K562 (cell line): Measurements from ENCODE around the gene SH3BP5L. TPM values are rescaled to one million over a fixed set of nuclear protein-coding genes. Genes with fewer than 3 reads are reported as not detected.
A peak's percentile ranks its signal among the peaks of the same experiment; 100 is the strongest.

ENCODE experiments used
- ARHGAP35 ChIP-seq: fragments of 450-650 bp; IDR thresholded peaks from 2 replicates; pipeline ENCODE4 v1.6.1; 2018; ENCODE audit not compliant: partially characterized antibody
- ARID2 ChIP-seq: fragments of 450-650 bp; IDR thresholded peaks from 2 replicates; pipeline ENCODE4 v1.6.1; 2017; ENCODE audit warnings: antibody characterized with exemption, mild to moderate bottlenecking
- DPF2 ChIP-seq: fragments of 450-650 bp; IDR thresholded peaks from 2 replicates; pipeline ENCODE4 v1.6.1; 2016
- FOXK2 ChIP-seq, 2 experiments: fragments of 450-650 bp; IDR thresholded peaks in 1 of 2; conservative IDR thresholded peaks in 1 of 2; 2 replicates each; pipeline ENCODE4 v1.6.1; 2016; ENCODE audit warnings: low read depth in 2 of 2, mild to moderate bottlenecking in 1 of 2
- GABPB2 ChIP-seq: fragments of 250-450 bp; sonication (Bioruptor Pico); conservative IDR thresholded peaks from 2 replicates; pipeline ENCODE4 v1.5.1; 2021; ENCODE audit warnings: mild to moderate bottlenecking
- HDAC1 ChIP-seq, 2 experiments: fragments of 450-650 bp; IDR thresholded peaks; 2 replicates each; pipeline ENCODE4 v1.6.1; 2016 to 2017; ENCODE audit warnings: inconsistent platforms in 1 of 2, mild to moderate bottlenecking in 1 of 2, moderate library complexity in 1 of 2
- HLTF ChIP-seq: fragments of 450-650 bp; IDR thresholded peaks from 2 replicates; pipeline ENCODE4 v1.6.1; 2016
- MTF1 ChIP-seq: fragments of 250-450 bp; sonication (Bioruptor Pico); IDR thresholded peaks from 2 replicates; pipeline ENCODE4 v1.9.0; 2021; ENCODE audit warnings: moderate library complexity, mild to moderate bottlenecking, inconsistent platforms, borderline replicate concordance
- PYGO2 ChIP-seq: fragments of 450-650 bp; IDR thresholded peaks from 2 replicates; pipeline ENCODE4 v1.6.1; 2016; ENCODE audit warnings: mild to moderate bottlenecking, missing genetic modification characterization, moderate library complexity, missing compliant biosample characterization
- SMAD3 ChIP-seq: fragments of 450-650 bp; formaldehyde crosslinking; conservative IDR thresholded peaks from 2 replicates; pipeline ENCODE4 v1.4.0; 2020; ENCODE audit warnings: mild to moderate bottlenecking
- TAF15 ChIP-seq: fragments of 200-400 bp; formaldehyde crosslinking; IDR thresholded peaks from 2 replicates; pipeline ENCODE4 v1.6.1; 2017; ENCODE audit warnings: mild to moderate bottlenecking, low read depth, low read length, moderate library complexity
- TRIM24 ChIP-seq, 2 experiments: fragments of 450-650 bp; IDR thresholded peaks; 2 replicates each; pipeline ENCODE4 v1.6.1; 2016
- ZNF124 ChIP-seq: sonication (generic); formaldehyde crosslinking; IDR thresholded peaks from 2 replicates; pipeline ENCODE4 v1.8.1; 2022; ENCODE audit warnings: missing genetic modification reagents
- ZNF57 ChIP-seq: fragments of 450-650 bp; formaldehyde crosslinking; IDR thresholded peaks from 2 replicates; pipeline ENCODE4 v1.4.0; 2020; ENCODE audit warnings: mild to moderate bottlenecking, moderate library complexity
- polyA plus RNA-seq, 8 experiments: library from polyadenylated mRNA; depleted of rRNA in 4 of 8; stranded (reverse) in 5 of 8; unstranded in 3 of 8; fragments of >200 nt; fragmentation: Nextera tagmentation in 2 of 8; fragmentation: Illumina TruSeq in 1 of 8; extraction: Ambion mirVana in 2 of 8; extraction: Trizol in 1 of 8; gene quantifications; 2 replicates each; pipeline versions ENCODE4 v1.2.1 to v1.2.3, GENCODE V29; 2011 to 2014; ENCODE audit warnings: inconsistent platforms in 1 of 8, missing spikeins in 1 of 8
- total RNA-seq, 7 experiments: library from RNA; depleted of rRNA in 6 of 7; stranded (reverse); fragments of >200 nt in 6 of 7; fragmentation: Illumina TruSeq in 2 of 7; extraction: Trizol in 2 of 7; gene quantifications; 2 replicates each; pipeline versions ENCODE4 v1.2.1 to v1.2.3, GENCODE V29; 2011 to 2021; ENCODE audit warnings: low replicate concordance in 1 of 7
- TF ChIP-seq, protein P1 (sequence below): fragments of 250-450 bp; sonication (Bioruptor Pico); IDR thresholded peaks from 2 replicates; pipeline ENCODE4 v1.4.0; 2020
- TF ChIP-seq, protein P2 (sequence below): sonication (generic); formaldehyde crosslinking; IDR thresholded peaks from 2 replicates; pipeline ENCODE4 v1.8.0; 2022; ENCODE audit warnings: mild to moderate bottlenecking, low read depth, missing genetic modification reagents
- TF ChIP-seq, protein P3 (sequence below): fragments of 200-800 bp; sonication (Bioruptor generic); IDR thresholded peaks from 2 replicates; pipeline ENCODE4 v1.6.1; 2016; ENCODE audit warnings: missing genetic modification characterization, missing compliant biosample characterization
- TF ChIP-seq, protein P4 (sequence below): sonication (generic); formaldehyde crosslinking; IDR thresholded peaks from 2 replicates; pipeline ENCODE4 v1.8.0; 2023; ENCODE audit warnings: mild to moderate bottlenecking, missing genetic modification reagents
- TF ChIP-seq, protein P5 (sequence below): fragments of 250-450 bp; sonication (Bioruptor Pico); IDR thresholded peaks from 2 replicates; pipeline ENCODE4 v1.9.0; 2021; ENCODE audit warnings: mild to moderate bottlenecking

Gene SH3BP5L
- total and polyA plus RNA-seq, 9 of the 15 experiments (the other 6 are each of a cell fraction or from before 2014, with no cell fraction given) = 1.9 to 26.5 (median 15.8) TPM

DNA sequence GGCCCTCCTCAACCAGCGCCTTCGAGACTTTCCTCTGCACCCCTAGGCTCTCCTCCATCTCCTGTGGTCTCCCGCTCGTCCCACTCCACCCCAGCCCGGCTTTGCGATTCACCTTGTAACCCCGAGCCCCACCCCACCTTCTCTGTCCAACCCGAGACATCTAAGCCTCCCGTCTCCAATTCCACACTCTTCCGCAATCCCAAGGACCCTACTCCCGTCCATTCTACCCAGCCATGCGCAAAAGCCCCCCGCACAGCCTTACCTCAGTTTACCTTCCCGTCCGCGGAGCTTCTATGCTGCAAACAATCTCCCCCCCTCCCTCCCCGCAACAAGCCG, 174 bp downstream of the SH3BP5L start (continued):
- TF ChIP-seq ARHGAP35 = peak; percentile 6
- TF ChIP-seq PYGO2 = no peak
- TF ChIP-seq ZNF124 (CRISPR knock-in tag) = no peak
- TF ChIP-seq SMAD3 = no peak
- TF ChIP-seq, protein P1, sequence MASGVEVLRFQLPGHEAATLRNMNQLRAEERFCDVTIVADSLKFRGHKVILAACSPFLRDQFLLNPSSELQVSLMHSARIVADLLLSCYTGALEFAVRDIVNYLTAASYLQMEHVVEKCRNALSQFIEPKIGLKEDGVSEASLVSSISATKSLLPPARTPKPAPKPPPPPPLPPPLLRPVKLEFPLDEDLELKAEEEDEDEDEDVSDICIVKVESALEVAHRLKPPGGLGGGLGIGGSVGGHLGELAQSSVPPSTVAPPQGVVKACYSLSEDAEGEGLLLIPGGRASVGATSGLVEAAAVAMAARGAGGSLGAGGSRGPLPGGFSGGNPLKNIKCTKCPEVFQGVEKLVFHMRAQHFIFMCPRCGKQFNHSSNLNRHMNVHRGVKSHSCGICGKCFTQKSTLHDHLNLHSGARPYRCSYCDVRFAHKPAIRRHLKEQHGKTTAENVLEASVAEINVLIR (CRISPR knock-in tag) = no peak
- TF ChIP-seq, protein P2, sequence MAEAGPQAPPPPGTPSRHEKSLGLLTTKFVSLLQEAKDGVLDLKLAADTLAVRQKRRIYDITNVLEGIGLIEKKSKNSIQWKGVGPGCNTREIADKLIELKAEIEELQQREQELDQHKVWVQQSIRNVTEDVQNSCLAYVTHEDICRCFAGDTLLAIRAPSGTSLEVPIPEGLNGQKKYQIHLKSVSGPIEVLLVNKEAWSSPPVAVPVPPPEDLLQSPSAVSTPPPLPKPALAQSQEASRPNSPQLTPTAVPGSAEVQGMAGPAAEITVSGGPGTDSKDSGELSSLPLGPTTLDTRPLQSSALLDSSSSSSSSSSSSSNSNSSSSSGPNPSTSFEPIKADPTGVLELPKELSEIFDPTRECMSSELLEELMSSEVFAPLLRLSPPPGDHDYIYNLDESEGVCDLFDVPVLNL (CRISPR knock-in tag) = no peak
- TF ChIP-seq ARID2 = no peak
- TF ChIP-seq, protein P3, sequence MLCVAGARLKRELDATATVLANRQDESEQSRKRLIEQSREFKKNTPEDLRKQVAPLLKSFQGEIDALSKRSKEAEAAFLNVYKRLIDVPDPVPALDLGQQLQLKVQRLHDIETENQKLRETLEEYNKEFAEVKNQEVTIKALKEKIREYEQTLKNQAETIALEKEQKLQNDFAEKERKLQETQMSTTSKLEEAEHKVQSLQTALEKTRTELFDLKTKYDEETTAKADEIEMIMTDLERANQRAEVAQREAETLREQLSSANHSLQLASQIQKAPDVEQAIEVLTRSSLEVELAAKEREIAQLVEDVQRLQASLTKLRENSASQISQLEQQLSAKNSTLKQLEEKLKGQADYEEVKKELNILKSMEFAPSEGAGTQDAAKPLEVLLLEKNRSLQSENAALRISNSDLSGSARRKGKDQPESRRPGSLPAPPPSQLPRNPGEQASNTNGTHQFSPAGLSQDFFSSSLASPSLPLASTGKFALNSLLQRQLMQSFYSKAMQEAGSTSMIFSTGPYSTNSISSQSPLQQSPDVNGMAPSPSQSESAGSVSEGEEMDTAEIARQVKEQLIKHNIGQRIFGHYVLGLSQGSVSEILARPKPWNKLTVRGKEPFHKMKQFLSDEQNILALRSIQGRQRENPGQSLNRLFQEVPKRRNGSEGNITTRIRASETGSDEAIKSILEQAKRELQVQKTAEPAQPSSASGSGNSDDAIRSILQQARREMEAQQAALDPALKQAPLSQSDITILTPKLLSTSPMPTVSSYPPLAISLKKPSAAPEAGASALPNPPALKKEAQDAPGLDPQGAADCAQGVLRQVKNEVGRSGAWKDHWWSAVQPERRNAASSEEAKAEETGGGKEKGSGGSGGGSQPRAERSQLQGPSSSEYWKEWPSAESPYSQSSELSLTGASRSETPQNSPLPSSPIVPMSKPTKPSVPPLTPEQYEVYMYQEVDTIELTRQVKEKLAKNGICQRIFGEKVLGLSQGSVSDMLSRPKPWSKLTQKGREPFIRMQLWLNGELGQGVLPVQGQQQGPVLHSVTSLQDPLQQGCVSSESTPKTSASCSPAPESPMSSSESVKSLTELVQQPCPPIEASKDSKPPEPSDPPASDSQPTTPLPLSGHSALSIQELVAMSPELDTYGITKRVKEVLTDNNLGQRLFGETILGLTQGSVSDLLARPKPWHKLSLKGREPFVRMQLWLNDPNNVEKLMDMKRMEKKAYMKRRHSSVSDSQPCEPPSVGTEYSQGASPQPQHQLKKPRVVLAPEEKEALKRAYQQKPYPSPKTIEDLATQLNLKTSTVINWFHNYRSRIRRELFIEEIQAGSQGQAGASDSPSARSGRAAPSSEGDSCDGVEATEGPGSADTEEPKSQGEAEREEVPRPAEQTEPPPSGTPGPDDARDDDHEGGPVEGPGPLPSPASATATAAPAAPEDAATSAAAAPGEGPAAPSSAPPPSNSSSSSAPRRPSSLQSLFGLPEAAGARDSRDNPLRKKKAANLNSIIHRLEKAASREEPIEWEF (CRISPR knock-in tag) = no peak
- no peak for TF ChIP-seq GABPB2 (CRISPR knock-in tag)
- peak; percentile 82 to 88; a peak in 3 of 4 replicates for TF ChIP-seq FOXK2 (conservative IDR thresholded peaks at IDR 0.05 in 1 of 2, IDR thresholded peaks at IDR 0.05 in 1 of 2; ENCODE audit: low read depth in 2 of 2)
- peak in 1 of 2 experiments; percentile 8; a peak in 1 of 4 replicates for TF ChIP-seq TRIM24 (IDR thresholded peaks at IDR 0.05)
- no peak for TF ChIP-seq TAF15
- TF ChIP-seq HDAC1 (IDR thresholded peaks at IDR 0.05) = peak in 1 of 2 experiments; percentile 89; a peak in 2 of 4 replicates
- TF ChIP-seq MTF1 (CRISPR knock-in tag) = no peak
- TF ChIP-seq, protein P4, sequence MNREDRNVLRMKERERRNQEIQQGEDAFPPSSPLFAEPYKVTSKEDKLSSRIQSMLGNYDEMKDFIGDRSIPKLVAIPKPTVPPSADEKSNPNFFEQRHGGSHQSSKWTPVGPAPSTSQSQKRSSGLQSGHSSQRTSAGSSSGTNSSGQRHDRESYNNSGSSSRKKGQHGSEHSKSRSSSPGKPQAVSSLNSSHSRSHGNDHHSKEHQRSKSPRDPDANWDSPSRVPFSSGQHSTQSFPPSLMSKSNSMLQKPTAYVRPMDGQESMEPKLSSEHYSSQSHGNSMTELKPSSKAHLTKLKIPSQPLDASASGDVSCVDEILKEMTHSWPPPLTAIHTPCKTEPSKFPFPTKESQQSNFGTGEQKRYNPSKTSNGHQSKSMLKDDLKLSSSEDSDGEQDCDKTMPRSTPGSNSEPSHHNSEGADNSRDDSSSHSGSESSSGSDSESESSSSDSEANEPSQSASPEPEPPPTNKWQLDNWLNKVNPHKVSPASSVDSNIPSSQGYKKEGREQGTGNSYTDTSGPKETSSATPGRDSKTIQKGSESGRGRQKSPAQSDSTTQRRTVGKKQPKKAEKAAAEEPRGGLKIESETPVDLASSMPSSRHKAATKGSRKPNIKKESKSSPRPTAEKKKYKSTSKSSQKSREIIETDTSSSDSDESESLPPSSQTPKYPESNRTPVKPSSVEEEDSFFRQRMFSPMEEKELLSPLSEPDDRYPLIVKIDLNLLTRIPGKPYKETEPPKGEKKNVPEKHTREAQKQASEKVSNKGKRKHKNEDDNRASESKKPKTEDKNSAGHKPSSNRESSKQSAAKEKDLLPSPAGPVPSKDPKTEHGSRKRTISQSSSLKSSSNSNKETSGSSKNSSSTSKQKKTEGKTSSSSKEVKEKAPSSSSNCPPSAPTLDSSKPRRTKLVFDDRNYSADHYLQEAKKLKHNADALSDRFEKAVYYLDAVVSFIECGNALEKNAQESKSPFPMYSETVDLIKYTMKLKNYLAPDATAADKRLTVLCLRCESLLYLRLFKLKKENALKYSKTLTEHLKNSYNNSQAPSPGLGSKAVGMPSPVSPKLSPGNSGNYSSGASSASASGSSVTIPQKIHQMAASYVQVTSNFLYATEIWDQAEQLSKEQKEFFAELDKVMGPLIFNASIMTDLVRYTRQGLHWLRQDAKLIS (CRISPR knock-in tag) = no peak
- peak; percentile 55 for TF ChIP-seq DPF2
- TF ChIP-seq ZNF57 = 0 out of 2 replicates have a peak, but pooled peaks have one; percentile 26
- TF ChIP-seq HLTF = 0 out of 2 replicates have a peak, but pooled peaks have one; percentile 57
- TF ChIP-seq, protein P5, sequence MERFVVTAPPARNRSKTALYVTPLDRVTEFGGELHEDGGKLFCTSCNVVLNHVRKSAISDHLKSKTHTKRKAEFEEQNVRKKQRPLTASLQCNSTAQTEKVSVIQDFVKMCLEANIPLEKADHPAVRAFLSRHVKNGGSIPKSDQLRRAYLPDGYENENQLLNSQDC = no peak
